Epithelial cell of proximal tubule (primary cell): Measurements from ENCODE around the gene PTPRC. TPM values are rescaled to one million over a fixed set of nuclear protein-coding genes. Genes with fewer than 3 reads are reported as not detected.

ENCODE experiments used
- DNase-seq: peaks from one replicate; pipeline ENCODE4 v3.0.0-alpha.2; 2011; ENCODE audit warnings: low read depth
- H3K4me3 ChIP-seq: 2 replicates; pipeline ENCODE4 v1.5.1; 2011; ENCODE audit warnings: low read depth, mild to moderate bottlenecking, low read length
- total RNA-seq: library from RNA; depleted of rRNA; stranded (reverse); fragments of >200 nt; gene quantifications from 2 replicates; pipeline ENCODE4 v1.2.3, GENCODE V29; 2015
- TF ChIP-seq, protein P1 (sequence below): conservative IDR thresholded peaks from 2 replicates; pipeline ENCODE4 v1.5.1; 2012; ENCODE audit warnings: low read depth, mild to moderate bottlenecking, low read length

The PTPRC gene
- total RNA-seq, 1 donor from 2014 or later = not detected

DNA sequence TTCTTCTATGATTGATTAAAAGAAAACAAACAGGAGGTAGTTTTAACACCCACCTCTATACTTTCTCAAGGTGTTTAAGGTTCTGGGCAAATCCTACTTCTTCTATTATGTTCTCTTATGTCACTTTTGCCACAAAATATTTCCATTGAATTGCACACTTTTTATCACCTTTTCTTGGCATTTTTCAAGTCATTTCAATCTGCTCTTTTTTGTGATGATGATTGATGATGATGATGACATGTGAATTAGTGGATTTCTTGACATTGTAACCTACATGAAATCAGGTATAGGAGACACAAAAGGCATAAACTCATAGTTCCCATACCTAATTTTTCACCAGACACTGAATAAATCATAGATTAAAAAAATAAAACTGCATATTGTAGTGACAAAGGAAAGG lies 4.1 kb downstream of the PTPRC start:
- H3K4me3 ChIP-seq = no peak overlapping the region
- TF ChIP-seq, protein P1, sequence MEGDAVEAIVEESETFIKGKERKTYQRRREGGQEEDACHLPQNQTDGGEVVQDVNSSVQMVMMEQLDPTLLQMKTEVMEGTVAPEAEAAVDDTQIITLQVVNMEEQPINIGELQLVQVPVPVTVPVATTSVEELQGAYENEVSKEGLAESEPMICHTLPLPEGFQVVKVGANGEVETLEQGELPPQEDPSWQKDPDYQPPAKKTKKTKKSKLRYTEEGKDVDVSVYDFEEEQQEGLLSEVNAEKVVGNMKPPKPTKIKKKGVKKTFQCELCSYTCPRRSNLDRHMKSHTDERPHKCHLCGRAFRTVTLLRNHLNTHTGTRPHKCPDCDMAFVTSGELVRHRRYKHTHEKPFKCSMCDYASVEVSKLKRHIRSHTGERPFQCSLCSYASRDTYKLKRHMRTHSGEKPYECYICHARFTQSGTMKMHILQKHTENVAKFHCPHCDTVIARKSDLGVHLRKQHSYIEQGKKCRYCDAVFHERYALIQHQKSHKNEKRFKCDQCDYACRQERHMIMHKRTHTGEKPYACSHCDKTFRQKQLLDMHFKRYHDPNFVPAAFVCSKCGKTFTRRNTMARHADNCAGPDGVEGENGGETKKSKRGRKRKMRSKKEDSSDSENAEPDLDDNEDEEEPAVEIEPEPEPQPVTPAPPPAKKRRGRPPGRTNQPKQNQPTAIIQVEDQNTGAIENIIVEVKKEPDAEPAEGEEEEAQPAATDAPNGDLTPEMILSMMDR = no peak
- DNase-seq = no peak

DNA sequence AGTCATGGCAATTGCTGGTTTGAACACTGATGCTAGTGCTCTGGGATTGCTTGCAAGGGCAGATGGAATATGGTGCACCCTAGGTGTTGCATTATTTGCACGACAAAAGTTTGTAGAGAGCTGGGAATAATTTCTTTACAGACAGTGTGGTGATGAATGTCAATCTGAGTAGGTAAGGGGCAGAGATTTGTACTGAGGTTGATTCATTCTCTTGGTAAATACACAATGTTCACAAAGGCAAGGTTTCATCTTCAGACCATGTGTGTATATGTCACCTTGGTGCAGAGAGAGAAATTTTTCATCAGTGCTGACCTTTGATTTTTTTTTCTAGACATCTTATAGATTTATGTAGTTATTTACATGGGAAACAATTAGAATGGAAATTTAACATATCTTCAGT lies 5.0 kb downstream of the PTPRC start:
- DNase-seq = no peak
- H3K4me3 ChIP-seq = no peak overlapping the region

DNA sequence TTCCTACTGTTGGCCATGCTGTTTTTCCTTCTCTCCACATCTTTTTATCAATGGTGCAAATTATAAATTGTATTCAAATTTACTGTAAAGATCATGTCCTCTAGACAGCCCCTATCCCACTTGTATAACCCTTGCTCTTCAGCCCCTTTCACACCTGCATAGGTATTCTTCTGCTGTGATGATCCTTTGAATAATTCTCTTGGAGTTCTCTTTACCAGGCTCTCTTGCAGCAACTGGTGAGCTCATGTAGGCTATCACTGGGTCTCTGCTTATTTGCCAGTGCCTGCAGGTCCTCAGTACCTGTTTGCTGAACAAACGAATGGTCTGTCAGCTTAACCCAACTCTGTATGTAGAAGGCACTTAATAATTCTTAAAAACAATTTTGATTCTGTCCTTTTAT lies 8.2 kb downstream of the PTPRC start:
- no peak for DNase-seq
- no peak overlapping the region for H3K4me3 ChIP-seq
- TF ChIP-seq, protein P1 = no peak

More for the DNA sequence above, 5.0 kb downstream of the PTPRC start:
- TF ChIP-seq, protein P1 = no peak

DNA sequence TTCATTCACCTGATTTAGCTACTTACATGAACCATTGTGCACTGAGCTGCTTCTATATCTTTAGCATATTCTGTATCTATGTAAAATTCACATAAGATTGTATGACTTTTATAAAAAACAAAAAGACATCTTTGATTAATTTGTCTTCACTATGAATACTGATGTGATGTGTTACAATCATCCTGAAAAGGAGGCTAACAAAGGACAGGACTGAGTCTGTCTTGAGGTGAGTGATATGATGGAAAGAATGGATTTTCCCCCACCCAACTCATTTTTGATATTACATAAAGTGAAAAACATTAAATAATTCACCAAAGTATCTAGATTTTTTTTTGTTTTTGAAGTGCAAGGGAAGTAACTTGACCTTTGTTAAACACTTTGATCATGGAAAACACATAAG lies 9.8 kb downstream of the PTPRC start:
- no peak for DNase-seq
- no peak overlapping the region for H3K4me3 ChIP-seq
- TF ChIP-seq, protein P1 = no peak

DNA sequence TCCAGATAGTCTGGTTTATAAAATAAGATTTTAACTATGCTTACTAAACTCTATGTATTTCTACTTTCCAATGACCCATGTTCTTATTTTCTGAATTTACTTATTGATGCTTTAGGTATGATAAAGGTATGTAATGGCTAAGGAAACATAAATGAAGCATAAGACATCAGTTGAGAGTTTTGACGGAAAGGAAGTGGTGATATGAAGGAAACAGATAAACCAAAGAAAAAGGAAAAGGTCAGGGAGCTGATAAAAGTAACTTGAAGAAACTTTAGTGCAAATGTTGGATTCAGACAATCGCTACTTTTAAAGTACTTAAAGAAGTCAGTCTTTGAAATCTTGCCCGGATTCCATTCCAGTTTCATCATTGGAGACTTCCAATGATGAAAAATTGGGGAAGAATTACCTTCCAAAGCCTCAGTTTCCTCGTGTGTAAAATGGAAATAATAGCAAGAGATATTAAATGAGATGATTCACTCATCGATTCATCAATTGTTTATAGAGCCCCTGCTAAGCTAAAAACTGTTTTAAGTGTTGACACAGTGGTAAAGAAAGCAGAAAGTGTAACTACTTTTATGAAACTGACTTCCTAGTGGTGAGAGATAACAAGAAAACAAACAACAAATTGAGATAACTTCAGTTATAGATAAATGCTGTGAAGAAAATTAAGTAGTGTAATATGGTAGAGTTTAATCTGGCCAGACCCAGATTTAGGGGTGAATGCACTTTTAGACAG lies 10.6 kb downstream of the PTPRC start:
- DNase-seq = no peak
- TF ChIP-seq, protein P1 = no peak

DNA sequence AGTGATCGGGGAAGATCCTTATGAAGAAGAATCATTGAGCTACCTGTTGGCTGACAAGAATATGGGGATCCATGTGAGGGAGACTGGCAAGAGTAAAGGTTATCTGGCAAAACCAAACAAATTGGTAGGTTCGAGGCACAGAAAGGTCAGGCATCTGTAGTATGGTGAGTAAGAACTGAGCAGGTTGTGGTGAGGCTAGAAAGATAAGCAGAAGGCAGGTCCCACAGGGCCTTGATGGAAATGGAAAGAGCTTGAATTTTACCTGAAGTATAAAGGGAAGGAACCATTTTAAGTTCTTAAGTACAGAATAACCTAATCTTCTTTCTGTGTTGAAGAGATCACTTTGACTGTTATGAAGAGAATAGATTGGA lies 11.1 kb downstream of the PTPRC start:
- H3K4me3 ChIP-seq = no peak overlapping the region
- TF ChIP-seq, protein P1 = no peak
- no peak for DNase-seq

More for the DNA sequence above, 10.6 kb downstream of the PTPRC start:
- H3K4me3 ChIP-seq = no peak overlapping the region

DNA sequence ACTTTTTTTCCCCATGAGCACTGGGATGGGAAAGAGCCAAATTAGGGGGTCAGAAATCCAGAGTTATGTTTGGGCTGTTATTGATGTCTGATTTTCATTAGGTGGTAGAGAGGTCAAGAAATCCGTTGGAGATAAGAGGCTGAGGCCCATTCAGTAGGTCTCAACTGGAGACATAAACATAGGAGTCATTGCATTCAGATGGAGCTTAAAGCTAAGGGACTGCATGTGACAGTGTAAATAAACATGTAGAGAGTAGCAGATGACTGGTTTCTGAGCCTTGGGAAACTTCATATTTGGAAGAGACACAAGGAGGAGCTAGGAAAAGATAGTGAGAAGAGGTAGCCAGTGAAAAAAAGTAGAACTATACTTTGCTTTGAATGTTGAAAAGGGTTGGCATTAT lies 11.7 kb downstream of the PTPRC start:
- no peak for DNase-seq
- no peak overlapping the region for H3K4me3 ChIP-seq
- TF ChIP-seq, protein P1 = no peak
